Thyroid gland (tissue), 4 donors: ENCODE measurements around the gene ZBED4.

Experiments
- POLR2A ChIP-seq, 2 donors: fragments of 450-650 bp; IDR thresholded peaks; one replicate each; pipeline ENCODE4 v1.6.1; 2017; ENCODE audit warnings: antibody characterized with exemption in 2 of 2, mild to moderate bottlenecking in 2 of 2, moderate library complexity in 1 of 2
- TF ChIP-seq, protein P1 (sequence below), 6 experiments: fragments of 200-600 bp in 3 of 6; fragments of 450-650 bp in 3 of 6; sonication (generic) in 3 of 6; IDR thresholded peaks; one replicate each; pipeline ENCODE4 v1.5.1; 2016 to 2019; ENCODE audit warnings: antibody characterized with exemption in 6 of 6, mild to moderate bottlenecking in 2 of 6, inconsistent platforms in 1 of 6, moderate library complexity in 1 of 6

DNA sequence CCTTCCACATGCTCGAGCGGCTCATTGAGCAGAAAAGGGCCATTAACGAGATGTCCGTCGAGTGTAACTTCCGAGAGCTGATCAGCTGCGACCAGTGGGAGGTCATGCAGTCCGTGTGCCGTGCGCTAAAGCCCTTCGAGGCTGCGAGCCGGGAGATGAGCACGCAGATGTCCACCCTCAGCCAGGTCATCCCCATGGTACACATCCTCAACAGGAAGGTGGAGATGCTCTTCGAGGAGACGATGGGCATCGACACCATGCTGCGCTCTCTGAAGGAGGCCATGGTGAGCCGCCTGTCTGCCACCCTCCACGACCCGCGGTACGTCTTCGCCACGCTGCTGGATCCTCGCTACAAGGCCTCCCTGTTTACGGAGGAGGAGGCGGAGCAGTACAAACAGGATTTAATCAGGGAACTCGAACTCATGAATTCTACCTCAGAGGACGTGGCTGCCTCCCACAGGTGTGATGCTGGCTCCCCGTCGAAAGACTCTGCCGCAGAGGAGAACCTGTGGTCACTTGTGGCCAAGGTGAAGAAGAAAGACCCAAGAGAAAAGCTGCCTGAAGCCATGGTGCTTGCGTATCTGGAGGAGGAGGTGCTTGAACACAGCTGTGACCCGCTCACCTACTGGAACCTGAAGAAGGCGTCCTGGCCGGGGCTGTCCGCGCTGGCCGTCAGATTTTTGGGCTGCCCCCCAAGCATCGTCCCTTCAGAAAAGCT lies 32.9 kb downstream of the ZBED4 start:
- TF ChIP-seq, protein P1, sequence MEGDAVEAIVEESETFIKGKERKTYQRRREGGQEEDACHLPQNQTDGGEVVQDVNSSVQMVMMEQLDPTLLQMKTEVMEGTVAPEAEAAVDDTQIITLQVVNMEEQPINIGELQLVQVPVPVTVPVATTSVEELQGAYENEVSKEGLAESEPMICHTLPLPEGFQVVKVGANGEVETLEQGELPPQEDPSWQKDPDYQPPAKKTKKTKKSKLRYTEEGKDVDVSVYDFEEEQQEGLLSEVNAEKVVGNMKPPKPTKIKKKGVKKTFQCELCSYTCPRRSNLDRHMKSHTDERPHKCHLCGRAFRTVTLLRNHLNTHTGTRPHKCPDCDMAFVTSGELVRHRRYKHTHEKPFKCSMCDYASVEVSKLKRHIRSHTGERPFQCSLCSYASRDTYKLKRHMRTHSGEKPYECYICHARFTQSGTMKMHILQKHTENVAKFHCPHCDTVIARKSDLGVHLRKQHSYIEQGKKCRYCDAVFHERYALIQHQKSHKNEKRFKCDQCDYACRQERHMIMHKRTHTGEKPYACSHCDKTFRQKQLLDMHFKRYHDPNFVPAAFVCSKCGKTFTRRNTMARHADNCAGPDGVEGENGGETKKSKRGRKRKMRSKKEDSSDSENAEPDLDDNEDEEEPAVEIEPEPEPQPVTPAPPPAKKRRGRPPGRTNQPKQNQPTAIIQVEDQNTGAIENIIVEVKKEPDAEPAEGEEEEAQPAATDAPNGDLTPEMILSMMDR (IDR thresholded peaks at IDR 0.05), result no peak
- TF ChIP-seq POLR2A (IDR thresholded peaks at IDR 0.05), result no peak
